Activated CD4-positive, alpha-beta T cell treated with anti-CD3 and anti-CD28 coated beads for 48 hours (primary cell): ENCODE data around the gene NTRK2.

Source experiments
- DNase-seq: peaks from one replicate; pipeline ENCODE4 v3.0.0-alpha.2; 2020

NTRK2 gene

DNA sequence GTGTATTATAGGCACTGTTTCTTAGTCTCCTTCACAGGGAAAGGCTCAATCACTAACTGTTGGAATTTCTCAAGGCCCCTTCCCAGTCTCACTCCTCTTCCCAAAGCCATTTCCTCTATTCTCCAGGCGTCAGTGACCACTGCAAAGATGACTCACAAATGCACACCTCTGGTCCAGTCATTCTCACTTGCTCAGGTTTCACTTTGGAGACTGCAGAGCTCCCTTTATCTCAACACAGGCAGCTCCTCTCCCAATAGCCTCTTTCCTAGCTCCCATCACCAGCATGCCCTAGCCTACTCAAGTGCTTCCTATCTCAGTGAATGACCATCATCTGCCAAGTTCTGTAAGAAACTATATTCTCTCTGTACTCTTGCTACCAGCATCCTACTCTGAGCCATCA lies 323.6 kb downstream of the NTRK2 start:
- no peak for DNase-seq

DNA sequence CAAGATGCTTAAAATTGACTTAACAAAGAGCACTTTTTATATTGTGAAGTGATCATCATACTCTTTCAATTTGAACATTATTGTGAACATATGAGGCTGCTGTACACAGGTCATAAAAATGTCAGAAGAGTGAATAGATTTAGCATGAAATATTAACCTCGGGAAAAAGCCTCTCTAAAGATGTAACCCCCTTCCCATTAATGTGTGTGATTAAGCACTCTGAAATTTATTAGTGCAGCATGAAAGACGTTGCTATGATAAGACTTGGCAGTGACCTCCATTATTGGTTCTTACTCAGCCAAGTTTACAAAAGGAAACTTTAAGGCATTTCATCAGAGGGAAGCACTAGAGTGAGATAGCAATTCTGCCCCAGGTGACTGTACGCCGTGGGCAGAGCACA lies 326.5 kb downstream of the NTRK2 start:
- no peak for DNase-seq

DNA sequence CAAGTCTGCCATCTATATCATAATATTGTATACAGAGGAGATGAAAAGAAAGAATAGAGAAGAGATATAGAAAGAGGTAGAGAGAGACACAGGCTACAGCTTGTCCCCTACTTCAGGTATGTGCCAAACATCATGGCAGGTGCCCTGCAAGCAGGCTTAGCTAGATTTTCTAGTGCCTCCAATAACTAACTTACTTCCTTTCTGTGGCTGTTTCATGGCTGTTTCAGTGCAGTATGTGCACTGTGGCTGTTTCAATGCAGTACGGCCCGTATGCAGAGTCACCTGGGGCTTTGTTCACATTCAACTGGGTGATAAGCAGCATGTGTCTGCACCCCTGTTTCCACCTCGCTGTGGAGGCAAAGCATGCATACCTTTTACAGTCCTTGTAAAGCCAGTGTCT lies 327.2 kb downstream of the NTRK2 start:
- no peak for DNase-seq

DNA sequence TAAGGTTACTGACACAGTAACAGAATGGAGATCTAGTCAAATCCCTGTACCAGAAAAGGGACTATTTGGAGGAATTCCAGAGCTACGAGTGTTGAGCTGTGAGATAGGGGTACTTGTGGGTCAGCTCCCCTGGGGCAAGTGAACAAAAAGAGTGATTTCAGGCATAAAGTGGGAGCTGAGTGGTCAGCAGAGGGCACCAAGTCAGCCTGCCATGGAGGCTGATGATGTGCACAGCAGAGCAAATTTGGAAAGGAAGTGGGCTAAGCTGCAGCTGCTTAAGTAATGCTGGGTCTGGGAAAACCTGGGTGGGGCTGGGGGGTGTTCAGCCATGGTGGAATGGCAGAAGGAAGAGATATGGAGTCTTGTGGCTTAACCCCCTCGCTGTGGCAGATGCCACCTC lies 327.9 kb downstream of the NTRK2 start:
- no peak for DNase-seq

DNA sequence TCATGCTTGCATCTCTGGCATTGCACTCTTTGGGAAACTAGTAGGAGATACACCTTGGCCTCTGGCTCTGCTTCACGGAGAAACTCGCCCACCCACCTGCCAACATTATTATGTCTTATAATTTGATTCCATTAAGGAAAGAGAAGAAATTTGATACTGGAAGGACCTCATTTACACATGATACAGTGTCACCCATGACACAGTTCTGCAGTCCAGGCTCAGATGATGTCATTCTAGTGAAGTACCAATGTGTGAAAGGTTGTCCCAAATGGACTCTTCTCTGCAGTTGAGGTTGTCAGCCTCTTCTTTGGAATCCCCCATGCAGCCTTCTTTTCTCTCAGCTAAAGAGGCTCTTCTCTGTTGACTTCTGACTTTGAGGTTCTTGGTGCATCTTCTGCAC lies 329.1 kb downstream of the NTRK2 start:
- DNase-seq = no peak

DNA sequence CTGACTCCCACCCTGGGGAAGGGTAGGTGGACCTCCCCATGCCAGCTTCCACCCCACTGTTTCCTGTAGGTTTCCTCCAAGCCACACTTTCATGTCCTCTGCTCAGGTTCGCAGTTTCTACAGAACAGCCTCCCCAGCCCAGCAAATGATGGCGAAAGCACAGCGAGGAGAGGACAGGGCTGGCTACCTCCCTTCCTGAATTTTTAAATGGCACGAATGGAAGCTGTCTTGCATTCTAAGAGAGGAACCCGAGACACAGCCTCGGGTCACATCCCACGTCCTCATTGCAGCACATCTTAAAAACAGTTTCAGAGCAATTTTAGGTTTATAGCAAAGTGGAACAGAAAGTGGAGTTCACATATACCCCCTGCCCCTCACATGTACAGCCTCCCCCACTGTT lies 330.3 kb downstream of the NTRK2 start:
- DNase-seq = no peak

DNA sequence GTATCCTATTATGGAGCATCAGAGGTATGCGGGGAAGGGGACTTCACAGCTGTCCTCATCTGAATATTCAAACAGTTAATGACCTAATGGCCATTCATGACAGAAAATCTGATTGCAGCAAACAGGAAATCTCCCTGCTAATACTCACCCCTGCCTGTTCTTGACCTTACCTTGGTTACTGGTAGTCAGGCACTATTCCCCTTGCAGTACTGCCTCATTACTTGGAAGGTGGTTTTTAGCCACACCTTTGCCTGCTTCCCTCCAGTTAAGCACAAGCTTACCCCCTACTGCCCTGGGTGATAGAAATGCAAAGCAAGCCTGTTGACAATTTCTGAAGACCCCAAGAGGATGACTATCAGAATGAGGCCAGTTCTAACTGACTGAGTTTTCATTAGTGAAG lies 332.4 kb downstream of the NTRK2 start:
- no peak for DNase-seq

DNA sequence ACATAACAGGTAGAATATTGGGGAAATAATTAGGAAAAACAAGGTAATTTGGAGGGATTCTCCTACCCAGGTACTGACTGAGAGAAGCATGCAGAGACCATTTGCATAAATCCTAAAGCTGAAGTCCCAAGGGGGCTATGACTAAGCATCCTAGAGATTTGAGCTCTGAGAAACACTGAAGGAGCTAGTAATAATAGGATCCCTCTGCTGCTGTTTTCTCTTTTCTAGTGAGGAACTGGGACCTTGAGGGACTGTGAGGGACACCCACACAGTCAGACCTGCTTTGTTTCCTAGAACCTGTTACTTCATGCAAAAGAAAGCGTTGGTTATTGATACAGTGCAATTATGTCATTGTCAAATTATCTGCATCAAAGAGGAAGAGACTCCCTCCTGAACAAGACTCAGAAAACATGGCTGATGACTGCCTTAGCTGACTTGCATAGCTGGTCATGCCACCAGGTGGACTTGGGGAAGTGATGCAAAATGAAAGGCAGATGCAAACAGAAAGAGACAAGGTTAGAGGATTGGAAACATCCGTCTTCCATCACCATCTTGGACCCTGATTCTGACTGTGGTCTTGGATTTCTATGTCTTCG lies 335.4 kb downstream of the NTRK2 start:
- no peak for DNase-seq

DNA sequence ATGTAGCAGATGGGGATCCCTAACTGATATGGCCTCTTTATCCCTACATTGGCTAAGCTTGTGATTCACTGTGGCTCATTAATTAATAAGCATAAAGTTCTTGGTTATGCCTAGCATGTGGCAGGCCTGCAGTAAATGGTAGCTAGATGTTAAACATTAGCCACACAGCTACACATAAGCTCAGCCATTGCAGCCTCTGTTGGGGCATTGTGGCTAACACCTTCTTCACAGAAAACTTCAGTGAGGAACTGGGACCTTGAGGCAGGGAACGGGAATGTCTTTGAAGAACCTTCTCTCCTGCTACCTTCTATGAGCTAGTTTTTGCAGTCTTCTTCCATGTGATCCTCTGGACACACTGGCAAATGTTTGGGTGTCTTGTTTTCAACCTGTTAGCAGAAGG lies 338.2 kb downstream of the NTRK2 start:
- DNase-seq = no peak

DNA sequence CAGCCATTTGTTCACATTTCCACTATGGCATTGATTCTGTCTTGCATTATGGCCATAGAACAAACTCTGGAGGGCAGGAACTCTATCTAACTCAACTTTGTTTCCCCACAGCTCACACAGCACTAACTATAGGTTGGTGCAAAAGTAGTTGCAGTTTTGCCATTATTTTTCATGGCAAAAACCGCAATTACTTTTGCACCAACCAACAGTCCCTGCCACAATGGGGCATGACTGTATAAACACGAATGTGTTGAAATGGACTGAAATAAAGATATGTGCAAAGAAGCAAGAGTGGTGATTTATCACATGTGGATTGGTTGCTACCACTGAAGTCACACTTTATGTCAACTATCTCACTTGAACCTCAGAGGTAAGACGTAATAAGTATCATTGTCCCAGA lies 338.7 kb downstream of the NTRK2 start:
- no peak for DNase-seq

DNA sequence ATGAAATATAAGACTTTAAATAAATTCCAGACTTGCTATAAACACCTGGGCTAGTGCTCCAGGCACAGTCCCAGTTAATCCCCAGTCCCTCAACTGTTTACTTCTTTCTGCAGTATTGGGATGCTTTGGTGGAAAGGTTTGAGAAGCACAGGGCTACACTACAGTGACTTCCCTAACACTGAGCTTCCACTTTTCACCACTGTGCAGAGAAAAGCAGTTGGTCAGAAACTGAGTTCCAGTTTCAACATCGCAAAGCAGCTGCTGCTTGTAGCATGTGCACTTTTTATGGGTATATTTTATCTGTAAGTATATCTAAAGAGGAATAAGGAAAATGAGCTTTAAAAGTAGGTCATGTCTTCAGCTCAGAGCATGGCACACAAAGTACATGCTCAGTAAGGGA lies 339.7 kb downstream of the NTRK2 start:
- no peak for DNase-seq

DNA sequence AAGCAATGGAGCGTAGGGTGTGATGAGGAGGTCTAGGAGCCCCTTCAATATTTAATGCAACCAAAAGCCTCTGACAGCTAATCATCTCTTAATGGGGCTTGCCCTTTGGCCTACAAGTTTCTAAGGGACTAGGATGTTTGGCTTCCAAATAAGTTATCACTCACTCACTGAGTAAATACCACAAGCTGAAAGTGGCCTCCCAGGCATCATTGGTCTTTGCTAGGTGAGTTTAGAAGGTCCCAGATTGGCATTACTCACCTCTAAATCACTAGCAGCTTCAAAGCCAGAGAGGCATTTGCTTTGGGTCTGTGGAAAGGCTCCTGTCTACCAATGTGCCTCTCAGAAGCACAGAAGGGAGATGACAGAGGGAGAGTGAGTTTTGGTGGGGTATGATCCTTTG lies 344.2 kb downstream of the NTRK2 start:
- no peak for DNase-seq

DNA sequence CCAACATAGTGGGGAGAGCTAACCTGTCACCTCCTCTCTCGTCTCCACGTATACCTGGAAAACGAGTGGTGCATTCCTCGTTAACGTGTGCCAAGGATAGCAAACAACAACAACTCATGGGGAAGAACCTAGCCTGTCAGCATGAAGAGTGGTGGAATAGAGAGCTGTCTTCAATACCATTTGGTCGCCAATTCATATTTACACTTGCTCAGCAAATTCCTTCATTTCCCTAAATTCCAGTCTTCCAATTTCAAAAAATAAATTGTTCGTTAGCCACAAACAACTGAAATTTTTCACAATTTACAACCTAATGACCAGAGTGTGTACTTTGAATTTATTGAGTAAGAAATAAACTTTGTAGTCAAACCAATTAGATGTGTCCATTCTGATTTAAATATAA lies 344.8 kb downstream of the NTRK2 start:
- no peak for DNase-seq

DNA sequence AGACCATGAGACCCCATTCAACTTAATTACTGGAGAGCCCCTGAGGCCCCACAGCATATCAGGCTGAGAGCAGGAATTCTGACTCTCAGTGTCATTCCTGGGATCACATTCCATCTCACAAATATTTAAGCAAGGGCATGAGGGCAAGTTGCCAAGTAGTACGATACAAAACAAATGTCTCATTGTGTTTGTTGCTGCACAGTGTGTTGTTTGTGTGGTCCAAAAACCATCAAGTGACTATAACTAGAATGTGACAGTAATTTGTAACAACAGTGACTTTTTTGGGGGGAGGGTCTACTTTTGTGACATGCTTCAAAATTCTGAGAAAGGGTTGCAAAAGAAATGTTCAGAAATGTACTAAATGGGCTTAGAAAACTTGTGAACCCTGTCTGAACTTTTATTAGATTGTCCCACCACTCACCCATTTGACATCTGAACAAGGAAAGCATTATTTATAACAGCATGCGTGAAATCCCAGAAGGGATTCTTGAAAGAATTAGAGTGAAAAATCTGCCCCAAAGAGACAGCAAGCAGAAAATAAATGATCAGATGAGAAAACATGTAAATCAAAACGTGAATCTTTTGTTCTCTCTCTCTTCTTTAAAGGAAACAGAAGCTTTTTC lies 347.0 kb downstream of the NTRK2 start:
- DNase-seq = no peak

DNA sequence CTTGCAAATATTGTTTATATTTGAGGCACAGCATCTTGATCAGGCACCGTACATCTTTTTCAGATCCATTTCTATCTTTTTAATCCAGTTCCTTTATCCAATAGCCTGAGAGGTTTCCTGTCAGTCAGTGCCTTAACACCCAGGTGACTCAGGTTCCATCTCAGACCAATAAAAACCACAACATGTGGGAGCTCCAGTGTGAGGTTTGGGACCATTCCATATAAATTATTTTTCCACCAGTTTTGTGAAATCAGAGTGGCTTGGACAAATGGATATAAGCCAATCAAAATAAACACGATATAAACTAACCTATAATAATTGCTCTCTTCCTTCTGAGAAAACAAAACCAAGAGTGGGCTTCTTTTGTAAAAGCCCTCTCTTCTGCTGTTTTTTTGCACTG lies 351.3 kb downstream of the NTRK2 start:
- no peak for DNase-seq

DNA sequence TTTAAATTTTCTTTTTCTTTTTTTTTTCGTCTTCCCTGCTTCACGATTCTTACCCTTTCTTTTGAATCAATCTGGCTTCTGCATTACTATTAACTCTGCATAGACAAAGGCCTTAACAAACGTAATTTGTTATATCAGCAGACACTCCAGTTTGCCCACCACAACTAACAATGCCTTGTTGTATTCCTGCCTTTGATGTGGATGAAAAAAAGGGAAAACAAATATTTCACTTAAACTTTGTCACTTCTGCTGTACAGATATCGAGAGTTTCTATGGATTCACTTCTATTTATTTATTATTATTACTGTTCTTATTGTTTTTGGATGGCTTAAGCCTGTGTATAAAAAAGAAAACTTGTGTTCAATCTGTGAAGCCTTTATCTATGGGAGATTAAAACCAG lies 352.2 kb downstream of the NTRK2 start:
- DNase-seq = no peak

DNA sequence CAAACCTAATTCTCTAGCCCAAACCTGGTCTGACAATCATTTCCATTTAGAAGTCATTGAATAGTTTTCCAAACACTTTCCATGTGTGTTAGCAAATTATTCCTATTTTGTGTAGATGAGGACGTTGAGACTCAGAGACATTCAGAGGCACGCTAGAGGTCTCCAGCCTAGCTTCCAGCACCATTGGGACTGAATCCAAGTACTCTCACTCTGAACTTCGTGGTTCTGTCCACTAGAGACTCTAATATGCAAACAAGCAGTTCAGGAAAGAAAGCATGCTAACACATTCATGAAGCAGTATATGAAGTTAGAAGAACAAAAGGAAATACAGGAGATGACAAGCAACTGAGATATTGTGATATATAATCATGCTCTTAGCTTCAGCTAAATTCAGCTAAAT lies 354.8 kb downstream of the NTRK2 start:
- no peak for DNase-seq

DNA sequence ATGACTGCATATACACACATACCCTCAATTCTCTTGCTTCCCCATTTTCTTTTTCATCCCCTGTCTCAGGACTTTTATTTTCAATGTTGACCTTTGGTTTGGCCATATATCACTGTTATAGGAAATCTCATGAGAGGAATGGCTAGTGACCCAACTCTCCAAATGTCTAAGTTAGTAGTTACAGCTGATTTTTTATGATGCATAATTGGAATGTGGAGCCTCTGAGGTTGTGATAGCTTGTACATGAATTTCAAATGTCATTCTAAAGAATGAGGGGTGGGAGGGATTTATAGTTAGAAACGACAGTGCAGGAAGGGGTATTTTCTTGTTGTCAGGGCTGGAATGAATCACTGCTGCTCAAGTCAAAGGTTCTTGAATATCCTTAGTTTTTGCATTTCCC lies 356.1 kb downstream of the NTRK2 start:
- no peak for DNase-seq

DNA sequence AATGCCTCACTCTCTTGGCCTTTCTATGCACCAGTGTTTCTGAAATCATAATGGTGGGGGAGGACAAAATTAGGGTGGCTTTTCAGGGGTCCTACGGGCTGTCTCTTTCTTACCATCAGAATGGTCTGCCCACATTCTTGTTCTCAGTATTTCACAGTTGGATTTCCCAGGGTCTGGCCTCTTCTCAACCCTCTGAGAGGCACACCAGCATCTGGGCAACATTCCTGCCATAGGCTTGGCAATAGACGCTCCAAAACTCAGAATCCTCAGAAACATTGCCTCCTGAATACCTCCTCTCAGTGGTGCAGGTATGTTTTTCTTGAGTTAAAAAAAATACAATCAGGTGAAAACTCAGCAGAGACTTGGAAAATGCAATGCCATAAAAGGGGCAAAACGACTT lies 358.3 kb downstream of the NTRK2 start:
- DNase-seq = no peak

DNA sequence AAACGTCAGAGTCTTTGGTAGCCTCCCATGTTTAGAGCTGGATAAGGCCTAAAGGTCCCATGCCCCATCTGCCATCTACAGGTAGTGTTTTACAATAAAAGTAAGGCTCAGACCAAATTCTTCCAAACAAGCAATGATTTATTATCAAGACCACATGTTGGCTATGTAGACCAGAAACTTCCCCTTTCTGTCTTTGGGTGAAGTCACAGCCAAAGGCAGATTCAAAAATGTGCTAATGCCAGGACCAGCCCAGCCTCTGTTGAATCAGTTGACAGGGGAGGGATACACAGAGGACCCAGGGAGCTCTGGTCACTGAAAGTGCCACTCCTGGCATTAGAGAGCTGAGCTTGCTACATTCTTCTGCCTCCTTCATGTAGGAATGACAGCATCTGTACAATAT lies 360.8 kb downstream of the NTRK2 start:
- DNase-seq = no peak

DNA sequence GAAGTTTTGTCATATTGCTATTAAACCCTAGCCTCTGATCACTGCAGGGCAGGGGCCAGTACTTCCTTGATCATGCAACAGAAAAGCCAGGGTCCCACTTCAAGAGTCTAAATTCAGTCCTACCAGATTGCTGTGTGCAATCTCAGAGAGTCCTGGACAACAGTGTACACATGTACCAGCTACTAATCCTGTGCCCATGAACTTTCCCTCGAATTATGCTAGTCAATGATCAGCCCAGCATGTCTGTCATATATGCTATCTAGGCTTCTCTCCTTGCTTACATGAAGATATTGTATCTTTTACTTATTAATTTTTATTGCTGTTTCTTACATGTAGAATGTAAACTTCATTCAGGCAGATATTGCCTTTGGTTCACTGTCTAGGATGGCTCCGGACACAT lies 367.0 kb downstream of the NTRK2 start:
- no peak for DNase-seq

DNA sequence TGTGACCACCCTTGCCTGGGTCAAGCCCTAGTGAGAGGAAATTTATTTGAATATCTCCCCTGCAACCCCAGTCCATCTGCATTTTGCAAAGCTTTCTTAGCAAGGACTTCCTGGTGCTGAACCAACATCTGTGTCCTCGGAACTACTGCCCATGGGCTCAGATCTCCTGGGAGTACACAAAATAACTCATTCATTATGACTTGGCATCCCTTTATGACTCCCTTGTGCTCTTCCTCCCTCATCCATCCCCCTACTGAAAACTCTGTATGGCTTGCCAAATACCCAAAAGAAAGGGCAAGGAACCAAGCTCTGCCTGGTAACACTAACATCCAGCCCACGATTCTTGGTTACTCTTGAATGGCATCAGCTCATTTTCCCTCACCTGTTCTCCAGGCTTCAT lies 368.5 kb downstream of the NTRK2 start:
- DNase-seq = no peak

DNA sequence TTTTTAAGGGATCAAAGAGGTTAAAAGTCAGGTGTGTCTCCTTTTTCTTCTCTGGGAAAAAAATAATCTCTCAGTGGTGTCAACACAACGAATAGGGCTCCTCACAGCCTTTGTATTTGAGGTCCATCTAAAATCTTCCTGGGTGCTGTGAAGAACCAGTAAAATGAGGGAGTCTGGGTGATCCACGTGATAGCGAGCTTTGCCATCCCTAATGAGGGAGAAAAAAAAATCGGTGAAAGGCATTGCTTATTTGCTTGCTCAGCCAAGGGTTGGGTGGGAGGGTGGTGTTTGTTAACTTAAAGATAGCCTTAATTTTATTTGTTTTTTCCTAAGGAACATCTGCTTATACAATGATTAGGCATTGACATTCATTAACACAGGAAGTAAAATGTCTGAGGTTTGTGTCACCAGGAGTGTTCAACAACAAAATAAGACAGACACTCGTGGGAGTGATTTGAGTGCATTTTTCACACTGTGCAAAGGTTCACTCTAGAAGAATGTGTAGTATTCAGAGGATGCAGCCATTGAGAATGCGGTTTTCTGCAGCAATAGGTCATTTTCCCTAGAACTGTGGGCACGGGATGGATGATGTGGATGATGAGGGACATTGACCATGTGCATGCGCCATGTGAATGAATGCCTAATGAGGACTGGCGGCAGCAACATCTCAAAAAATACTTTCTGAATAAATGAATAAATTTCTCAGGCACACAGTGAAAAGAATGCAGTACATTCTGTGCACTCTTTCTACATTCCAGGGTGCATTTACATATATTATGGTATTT lies 369.5 kb downstream of the NTRK2 start:
- no peak for DNase-seq

DNA sequence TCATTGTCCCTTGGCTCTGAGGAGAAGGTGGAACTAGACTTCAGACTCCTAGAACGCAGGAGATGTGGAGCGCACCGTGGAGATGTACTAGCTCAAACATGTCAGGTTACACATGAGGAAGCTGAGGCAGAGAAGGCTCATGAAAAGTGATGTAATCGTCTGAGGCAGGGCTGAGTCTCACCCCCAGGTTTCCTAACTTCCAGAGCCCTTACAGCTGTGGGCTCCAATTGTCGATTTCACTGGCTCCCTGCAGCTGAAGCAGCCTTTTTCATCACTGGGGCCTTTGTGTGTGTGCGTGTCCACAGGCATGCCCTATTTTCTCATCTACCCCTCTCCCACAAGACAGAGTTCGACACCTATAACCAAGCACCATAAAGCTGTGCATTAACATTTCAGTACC lies 370.6 kb downstream of the NTRK2 start:
- DNase-seq = no peak
